ENCODE measurements around the gene MARF1.
A peak's percentile ranks its signal among the peaks of the same experiment; 100 is the strongest.
"Not testable (repeated sequence)": the region's sequence is repeated elsewhere in the genome, so short reads cannot be mapped to it uniquely, and the experiment has no call there.

MARF1 gene

GRCh38 chr16:15586716-15587115 is 56.2 kb downstream of the MARF1 start:
- DNase-seq: no peak
- no peaks in the 10 kb centered on the region for H3K27me3 Mint-ChIP-seq
- no peak overlapping the region for H3K4me3 Mint-ChIP-seq
- no peak overlapping the region for H3K27ac Mint-ChIP-seq
- H3K9me3 Mint-ChIP-seq: peaks cover 15% of the 10 kb centered on the region
- peaks cover 28% of the 10 kb centered on the region for H3K4me1 Mint-ChIP-seq (ENCODE audit: low read depth)
- H3K36me3 Mint-ChIP-seq (ENCODE audit: low read depth): peaks cover 73% of the 10 kb centered on the region

- Mint-ChIP-seq H3K4me1 (ENCODE audit: low read depth) (peaks cover 24% of the 10 kb centered on the region), H3K9me3 (peaks cover 15% of the 10 kb centered on the region), H3K27ac (no peak overlapping the region), H3K27me3 (no peaks in the 10 kb centered on the region), H3K36me3 (ENCODE audit: low read depth) (peaks cover 74% of the 10 kb centered on the region), H3K4me3 (no peak overlapping the region)
- DNase-seq: no peak
Observed at GRCh38 chr16:15585956-15586355, 57.0 kb downstream of the MARF1 start.

DNA sequence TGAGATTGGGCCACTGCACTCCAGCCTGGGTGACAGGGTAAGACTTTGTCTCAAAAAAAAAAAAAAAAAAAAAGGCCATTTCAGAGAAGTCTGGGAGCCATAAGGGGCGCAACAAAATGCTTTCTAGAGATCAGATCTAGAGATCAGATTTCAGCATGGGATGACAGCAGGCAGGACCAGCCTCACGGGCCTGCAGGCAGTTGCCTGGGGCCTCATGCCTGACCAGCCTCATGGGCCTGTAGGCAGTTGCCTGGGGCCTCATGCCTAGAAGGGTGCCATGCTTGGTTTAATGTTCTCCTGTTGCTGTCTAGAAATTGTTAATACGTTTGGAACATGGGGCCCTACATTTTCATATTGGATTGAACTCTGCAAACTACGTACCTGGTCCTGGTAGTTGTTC is 59.4 kb downstream of the MARF1 start:
- H3K36me3 Mint-ChIP-seq (ENCODE audit: low read depth): peaks cover 60% of the 10 kb centered on the region
- H3K27me3 Mint-ChIP-seq: no peaks in the 10 kb centered on the region
- H3K4me3 Mint-ChIP-seq: no peak overlapping the region

DNA sequence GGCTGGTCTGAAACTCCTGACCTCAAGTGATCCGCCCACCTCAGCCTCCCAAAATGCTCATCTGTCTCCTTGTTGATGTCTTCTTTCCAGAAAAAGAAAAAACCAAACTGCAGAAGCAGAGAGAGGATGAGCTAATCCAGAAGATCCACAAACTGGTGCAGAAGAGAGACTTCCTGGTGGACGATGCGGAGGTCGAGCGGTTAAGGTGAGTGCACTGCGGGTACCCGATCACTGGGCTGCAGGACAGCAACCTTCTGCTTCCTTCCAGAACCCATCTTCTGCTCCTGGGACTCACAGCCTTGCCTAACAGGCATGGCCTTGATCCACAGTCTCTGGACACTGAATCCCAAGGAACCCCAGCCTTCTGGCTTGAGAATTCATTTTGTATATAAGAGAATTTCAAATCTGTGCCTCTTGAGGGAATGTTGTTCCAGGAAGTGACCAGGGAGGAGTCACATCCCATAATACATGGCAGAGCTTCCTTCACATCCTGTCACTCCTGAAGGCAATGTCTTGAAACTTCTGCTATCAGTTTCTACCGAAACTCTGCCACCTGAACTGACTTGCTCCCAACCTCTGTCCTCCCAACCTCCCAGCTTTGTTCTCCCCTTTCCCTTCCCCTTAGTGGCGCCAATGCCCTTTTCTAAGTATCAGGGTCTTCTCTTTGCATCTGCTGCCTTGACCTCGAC is 61.7 kb downstream of the MARF1 start:
- peaks cover 6% of the 10 kb centered on the region for H3K4me1 Mint-ChIP-seq (ENCODE audit: low read depth)
- peaks cover 4% of the 10 kb centered on the region for H3K9me3 Mint-ChIP-seq
- DNase-seq: no peak
- no peak overlapping the region for H3K4me3 Mint-ChIP-seq
- peaks cover 38% of the 10 kb centered on the region for H3K36me3 Mint-ChIP-seq (ENCODE audit: low read depth)
- no peak overlapping the region for H3K27ac Mint-ChIP-seq
- no peaks in the 10 kb centered on the region for H3K27me3 Mint-ChIP-seq

More for the DNA sequence above, 59.4 kb downstream of the MARF1 start:
- Mint-ChIP-seq H3K9me3 (peaks cover 15% of the 10 kb centered on the region), H3K27ac (no peak overlapping the region), H3K4me1 (ENCODE audit: low read depth) (peaks cover 4% of the 10 kb centered on the region)
- no peak for DNase-seq

DNA sequence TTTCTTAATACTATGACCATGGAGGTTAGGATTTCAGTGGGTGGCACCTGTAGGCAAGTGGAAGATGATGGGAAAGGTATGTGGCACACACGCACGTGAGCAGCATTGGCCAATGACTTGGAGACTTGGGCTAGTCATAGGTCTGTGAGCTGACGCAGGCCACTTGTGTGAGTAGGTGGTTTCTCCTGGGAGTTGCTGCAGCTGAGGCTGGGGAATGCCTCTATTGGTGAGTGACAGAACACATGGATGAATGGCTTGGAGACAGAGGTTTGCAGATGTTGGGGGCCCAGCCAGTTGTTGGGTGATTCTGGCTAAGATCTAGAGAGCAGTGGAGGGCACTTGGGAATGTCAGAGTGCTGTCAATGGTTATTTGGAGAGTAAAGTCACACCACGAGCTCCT is 64.1 kb downstream of the MARF1 start:
- H3K9me3 Mint-ChIP-seq: peaks cover 8% of the 10 kb centered on the region
- H3K4me3 Mint-ChIP-seq: no peak overlapping the region
- H3K27me3 Mint-ChIP-seq: no peaks in the 10 kb centered on the region
- peaks cover 17% of the 10 kb centered on the region for H3K4me1 Mint-ChIP-seq (ENCODE audit: low read depth)
- no peak for DNase-seq
- no peak overlapping the region for H3K27ac Mint-ChIP-seq
- peaks cover 23% of the 10 kb centered on the region for H3K36me3 Mint-ChIP-seq (ENCODE audit: low read depth)

DNA sequence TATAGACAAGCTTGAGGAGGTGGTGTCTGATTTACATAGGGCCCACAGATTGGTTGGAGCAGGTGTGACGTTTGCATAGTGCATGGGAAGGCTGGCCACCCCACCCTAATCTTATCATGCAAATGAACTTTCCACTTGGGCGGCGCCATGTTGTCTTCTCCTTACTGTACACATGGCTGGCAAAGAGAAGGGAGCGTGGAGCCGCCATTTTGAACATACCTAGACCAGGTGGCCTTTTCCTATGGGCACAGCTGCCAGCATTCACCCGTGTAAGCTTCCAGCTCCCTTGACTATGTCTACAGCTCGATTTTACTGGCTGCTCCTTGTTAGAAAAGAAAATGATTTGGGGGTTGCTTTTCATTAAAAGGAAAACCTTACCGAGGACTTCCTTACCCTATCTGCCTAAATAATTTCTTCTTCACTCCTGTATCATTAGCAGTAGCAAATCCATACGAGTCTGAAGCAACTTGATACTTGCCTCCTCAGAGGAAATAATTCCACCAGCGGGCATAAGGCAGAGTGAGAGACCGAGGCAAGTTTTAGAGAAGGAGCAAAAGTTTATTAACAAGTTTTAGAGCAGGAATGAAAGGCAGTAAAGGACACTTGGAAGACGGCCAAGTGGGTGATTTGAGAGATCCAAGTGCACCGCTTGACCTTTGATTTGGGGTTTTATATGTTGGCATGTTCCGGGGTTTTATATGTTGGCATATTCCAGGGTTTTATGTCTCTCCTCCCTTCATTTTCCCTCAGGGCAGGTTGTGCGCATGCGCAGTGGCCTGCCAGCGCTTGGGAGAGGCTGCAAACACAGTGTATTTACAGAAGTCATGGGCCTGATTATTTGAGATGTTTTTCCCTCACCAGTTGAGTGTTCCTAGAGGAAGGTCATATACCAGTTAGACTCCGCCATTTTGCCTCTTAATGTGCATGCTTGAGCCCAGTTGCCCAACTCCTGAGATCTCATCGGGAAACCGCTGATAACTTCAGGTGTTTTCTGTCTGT is 65.7 kb downstream of the MARF1 start:
- H3K27me3 Mint-ChIP-seq: no peaks in the 10 kb centered on the region
- peaks cover 31% of the 10 kb centered on the region for H3K4me1 Mint-ChIP-seq (ENCODE audit: low read depth)
- DNase-seq: no peak
- H3K36me3 Mint-ChIP-seq (ENCODE audit: low read depth): peaks cover 27% of the 10 kb centered on the region
- no peak overlapping the region for H3K27ac Mint-ChIP-seq
- H3K4me3 Mint-ChIP-seq: no peak overlapping the region
- H3K9me3 Mint-ChIP-seq: peaks cover 20% of the 10 kb centered on the region

DNA sequence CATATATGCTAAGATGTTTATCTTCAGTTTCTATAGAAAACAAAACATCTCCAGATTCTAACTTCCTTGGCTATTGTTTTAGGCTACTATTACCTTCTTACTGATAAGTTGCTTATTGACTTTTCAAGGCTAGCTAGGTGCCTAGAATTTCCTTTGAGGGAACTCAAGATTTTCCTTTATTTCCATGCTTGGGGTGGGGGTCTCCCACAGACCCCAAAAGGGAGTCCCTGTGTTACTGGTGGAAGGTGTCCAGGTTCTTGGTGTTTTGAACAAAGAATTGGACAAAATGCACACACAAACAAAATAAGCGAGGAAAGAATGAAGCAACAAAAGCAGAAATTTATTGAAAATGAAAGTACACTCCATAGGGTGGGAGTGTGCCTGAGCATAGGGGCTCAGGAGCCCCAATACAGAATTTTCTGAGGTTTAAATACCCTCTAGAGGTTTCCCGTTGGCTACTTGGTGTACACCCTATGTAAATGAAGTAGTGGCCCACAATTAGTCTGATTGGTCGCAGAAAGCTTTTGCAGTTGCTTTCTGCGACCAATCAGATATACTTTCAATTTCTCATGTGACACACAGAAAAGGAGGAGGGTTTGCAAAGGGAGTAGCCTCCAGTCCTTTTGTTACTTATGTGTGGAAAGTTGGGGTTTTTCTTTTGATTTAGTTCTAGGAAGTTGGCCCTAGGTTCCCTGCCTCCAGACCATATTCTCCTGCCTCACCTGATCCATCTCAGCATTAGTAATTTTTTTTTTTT is 67.5 kb downstream of the MARF1 start:
- H3K36me3 Mint-ChIP-seq (ENCODE audit: low read depth): peaks cover 31% of the 10 kb centered on the region
- H3K4me1 Mint-ChIP-seq (ENCODE audit: low read depth): peaks cover 42% of the 10 kb centered on the region
- no peak overlapping the region for H3K27ac Mint-ChIP-seq
- no peak overlapping the region for H3K4me3 Mint-ChIP-seq
- H3K27me3 Mint-ChIP-seq: no peaks in the 10 kb centered on the region
- DNase-seq: no peak
- H3K9me3 Mint-ChIP-seq: peaks cover 29% of the 10 kb centered on the region

DNA sequence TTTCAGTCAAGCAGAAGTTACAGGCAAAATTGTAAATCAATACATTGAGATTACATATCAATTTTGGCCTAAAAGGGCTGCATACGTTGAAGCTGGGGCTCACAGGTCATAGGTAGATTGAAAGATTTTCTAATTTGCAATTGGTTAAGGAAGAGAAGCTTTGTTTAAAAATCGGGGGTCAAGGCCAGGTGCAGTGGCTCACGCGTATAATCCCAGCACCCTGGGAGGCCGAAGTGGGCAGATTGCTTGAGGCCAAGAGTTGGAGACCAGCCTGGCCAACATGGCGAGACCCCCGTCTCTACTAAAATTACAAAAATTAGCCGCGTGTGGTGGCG is 68.4 kb downstream of the MARF1 start:
- DNase-seq: no peak
- peaks cover 34% of the 10 kb centered on the region for H3K36me3 Mint-ChIP-seq (ENCODE audit: low read depth)
- no peak overlapping the region for H3K27ac Mint-ChIP-seq
- no peak overlapping the region for H3K4me3 Mint-ChIP-seq
- no peaks in the 10 kb centered on the region for H3K27me3 Mint-ChIP-seq
- H3K4me1 Mint-ChIP-seq (ENCODE audit: low read depth): peaks cover 44% of the 10 kb centered on the region
- H3K9me3 Mint-ChIP-seq: peaks cover 29% of the 10 kb centered on the region

- DNase-seq, H3K27me3 Mint-ChIP-seq: not testable (repeated sequence)
- H3K4me1 Mint-ChIP-seq (ENCODE audit: low read depth): peaks cover 44% of the 10 kb centered on the region
- H3K36me3 Mint-ChIP-seq (ENCODE audit: low read depth): peaks cover 36% of the 10 kb centered on the region
- peak overlapping the region; percentile 38 for H3K4me3 Mint-ChIP-seq
- peak overlapping the region; percentile 88 for H3K27ac Mint-ChIP-seq
- peaks cover 31% of the 10 kb centered on the region for H3K9me3 Mint-ChIP-seq
Observed at GRCh38 chr16:15573896-15574613, 68.9 kb downstream of the MARF1 start.

DNA sequence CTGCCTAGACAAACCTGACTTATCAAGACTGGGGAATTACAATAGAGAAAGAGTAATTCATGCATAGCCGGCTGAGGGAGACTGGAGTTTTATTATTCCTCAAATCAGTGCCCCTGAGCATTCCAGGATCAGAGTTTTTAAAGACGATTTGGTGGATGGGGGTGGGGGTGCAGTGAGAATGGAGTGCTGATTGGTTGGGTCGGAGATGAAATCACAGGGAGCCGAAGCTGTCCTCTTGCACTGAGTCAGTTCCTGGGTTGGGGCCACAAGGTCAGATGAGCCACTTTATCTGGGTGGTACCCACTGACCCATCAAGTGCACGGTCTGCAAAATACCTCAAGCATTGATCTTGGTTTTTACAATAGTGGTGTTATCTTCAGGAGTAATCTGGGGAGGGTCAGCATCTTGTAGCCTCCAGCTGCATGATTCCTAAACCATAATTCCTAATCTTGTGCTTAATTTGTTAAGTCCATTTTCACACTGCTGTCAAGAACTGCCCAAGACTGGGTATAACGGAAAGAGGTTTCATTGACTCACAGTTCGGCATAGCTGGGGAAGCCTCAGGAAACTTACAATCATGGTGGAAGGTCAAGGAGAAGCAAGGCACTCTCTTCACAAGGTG is 69.6 kb downstream of the MARF1 start:
- Mint-ChIP-seq H3K27me3 (no peaks in the 10 kb centered on the region), H3K36me3 (ENCODE audit: low read depth) (peaks cover 36% of the 10 kb centered on the region), H3K27ac (peak overlapping the region; percentile 88), H3K9me3 (peaks cover 32% of the 10 kb centered on the region), H3K4me1 (ENCODE audit: low read depth) (peaks cover 44% of the 10 kb centered on the region), H3K4me3 (peak overlapping the region; percentile 38)
- DNase-seq: no peak

DNA sequence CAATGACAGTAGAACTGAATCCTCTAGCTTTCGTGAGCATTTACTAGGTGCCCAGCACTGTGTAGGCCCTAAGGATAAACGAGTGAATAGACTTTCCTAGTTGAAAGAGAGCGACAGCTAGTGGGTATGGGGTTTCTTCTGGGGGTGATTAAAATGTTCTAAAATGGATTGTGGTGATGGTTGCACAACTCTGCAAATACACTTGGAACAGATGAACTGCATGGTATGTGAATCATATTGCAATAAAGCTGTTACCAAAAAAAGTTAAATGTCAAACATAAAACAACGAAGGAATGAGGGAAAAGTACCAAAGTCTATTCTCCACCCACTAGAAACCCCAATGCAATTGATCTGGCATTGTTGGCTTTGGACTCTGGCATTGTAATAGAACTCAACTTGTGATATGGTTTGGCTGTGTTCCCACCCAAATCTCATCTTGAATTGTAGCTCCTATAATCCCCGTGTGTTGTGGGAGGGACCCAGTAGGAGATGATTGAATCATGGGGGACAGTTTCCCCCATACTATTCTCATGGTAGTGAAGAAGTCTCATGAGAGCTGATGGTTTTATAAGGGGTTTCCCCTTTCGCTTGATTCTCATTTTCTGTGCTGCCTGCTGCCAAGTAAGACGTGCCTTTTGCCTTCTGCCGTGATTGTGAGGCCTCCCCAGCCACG is 70.5 kb downstream of the MARF1 start:
- peak overlapping the region; percentile 38 for H3K4me3 Mint-ChIP-seq
- H3K27me3 Mint-ChIP-seq: no peaks in the 10 kb centered on the region
- peaks cover 36% of the 10 kb centered on the region for H3K36me3 Mint-ChIP-seq (ENCODE audit: low read depth)
- peaks cover 42% of the 10 kb centered on the region for H3K4me1 Mint-ChIP-seq (ENCODE audit: low read depth)
- H3K27ac Mint-ChIP-seq: peak overlapping the region; percentile 88
- peak; percentile 46 for DNase-seq
- H3K9me3 Mint-ChIP-seq: peaks cover 32% of the 10 kb centered on the region

GRCh38 chr16:15571557-15571956 is 71.4 kb downstream of the MARF1 start:
- Mint-ChIP-seq H3K27me3 (no peaks in the 10 kb centered on the region), H3K9me3 (peaks cover 32% of the 10 kb centered on the region), H3K4me1 (ENCODE audit: low read depth) (peaks cover 42% of the 10 kb centered on the region), H3K36me3 (ENCODE audit: low read depth) (peaks cover 36% of the 10 kb centered on the region), H3K27ac (peak overlapping the region; percentile 88), H3K4me3 (no peak overlapping the region)
- DNase-seq: no peak

GRCh38 chr16:15570666-15571065 is 72.3 kb downstream of the MARF1 start:
- not testable (repeated sequence) for H3K4me3 Mint-ChIP-seq, DNase-seq, H3K27me3 Mint-ChIP-seq, H3K27ac Mint-ChIP-seq
- Mint-ChIP-seq H3K4me1 (ENCODE audit: low read depth) (peaks cover 40% of the 10 kb centered on the region), H3K36me3 (ENCODE audit: low read depth) (peaks cover 36% of the 10 kb centered on the region), H3K9me3 (peaks cover 32% of the 10 kb centered on the region)
